BLaER1 (cell line): Measurements from ENCODE around the gene COPS7B.
A peak's percentile ranks its signal among the peaks of the same experiment; 100 is the strongest.
"Not testable (repeated sequence)": the region's sequence is repeated elsewhere in the genome, so short reads cannot be mapped to it uniquely, and the experiment has no call there.

Source experiments
- H3K27ac ChIP-seq: shearing (Covaris generic); formaldehyde crosslinking; 2 replicates; pipeline ENCODE4 v1.8.1; 2022
- H3K27me3 ChIP-seq: shearing (Covaris generic); formaldehyde crosslinking; 2 replicates; pipeline ENCODE4 v1.8.1; 2022
- H3K36me3 ChIP-seq: shearing (Covaris generic); formaldehyde crosslinking; 2 replicates; pipeline ENCODE4 v1.8.1; 2022
- H3K4me1 ChIP-seq: shearing (Covaris generic); formaldehyde crosslinking; 2 replicates; pipeline ENCODE4 v1.8.1; 2022
- H3K4me2 ChIP-seq: shearing (Covaris generic); formaldehyde crosslinking; 2 replicates; pipeline ENCODE4 v1.8.1; 2022
- H3K4me3 ChIP-seq: shearing (Covaris generic); formaldehyde crosslinking; 2 replicates; pipeline ENCODE4 v1.8.1; 2022
- H3K9ac ChIP-seq: shearing (Covaris generic); formaldehyde crosslinking; 2 replicates; pipeline ENCODE4 v1.8.1; 2022
- H3K9me3 ChIP-seq: shearing (Covaris generic); formaldehyde crosslinking; 2 replicates; pipeline ENCODE4 v1.8.1; 2022
- H4K20me1 ChIP-seq: shearing (Covaris generic); formaldehyde crosslinking; 2 replicates; pipeline ENCODE4 v1.8.1; 2022
- Cebpa-rat ChIP-seq: shearing (Covaris generic); IDR thresholded peaks from 2 replicates; pipeline ENCODE4 v1.8.1; 2022

Gene COPS7B

GRCh38 chr2:231786177-231786916 lies at the start of gene COPS7B:
Gene COPS7B (plus strand): TSS chr2:231786445. CDS start chr2:231788571, 2,126 bp downstream.
- Histone ChIP-seq H3K9me3 (no peaks in the 10 kb centered on the region), H3K4me2 (peak within 1 kb of the TSS; percentile 91), H3K4me3 (peak within 1 kb of the TSS; percentile 94), H3K4me1 (peaks cover 49% of the 10 kb centered on the region), H4K20me1 (peaks cover 49% of the 10 kb centered on the region), H3K9ac (peak within 1 kb of the TSS; percentile 84), H3K36me3 (peaks cover 30% of the 10 kb centered on the region), H3K27me3 (no peaks in the 10 kb centered on the region), H3K27ac (peak within 1 kb of the TSS; percentile 78)
- TF ChIP-seq Cebpa-rat, result no peak

- Histone ChIP-seq H3K9ac (no peak overlapping the region), H3K36me3 (peaks cover 61% of the 10 kb centered on the region), H3K9me3 (no peaks in the 10 kb centered on the region), H3K27me3 (no peaks in the 10 kb centered on the region), H3K4me3 (no peak overlapping the region), H3K4me1 (no peaks in the 10 kb centered on the region), H4K20me1 (no peaks in the 10 kb centered on the region), H3K4me2 (no peak overlapping the region), H3K27ac (no peak overlapping the region)
- TF ChIP-seq Cebpa-rat, result no peak
Measured at GRCh38 chr2:231737761-231738160, 48.5 kb upstream of the COPS7B start.

GRCh38 chr2:231743376-231744116 lies 42.7 kb upstream of the COPS7B start:
- H3K4me1 ChIP-seq, result peaks cover 13% of the 10 kb centered on the region
- H4K20me1 ChIP-seq, result peaks cover 8% of the 10 kb centered on the region
- no peak overlapping the region for H3K4me2 ChIP-seq
- peaks cover 16% of the 10 kb centered on the region; the same call in 1 of the 2 replicates for H3K36me3 ChIP-seq
- no peak overlapping the region for H3K27ac ChIP-seq
- H3K4me3 ChIP-seq, result no peak overlapping the region
- TF ChIP-seq Cebpa-rat, result no peak
- no peaks in the 10 kb centered on the region for H3K9me3 ChIP-seq
- H3K27me3 ChIP-seq, result no peaks in the 10 kb centered on the region
- H3K9ac ChIP-seq, result no peak overlapping the region

- Histone ChIP-seq H3K27ac (no peak overlapping the region), H3K27me3 (no peaks in the 10 kb centered on the region), H4K20me1 (peaks cover 12% of the 10 kb centered on the region), H3K4me3 (no peak overlapping the region), H3K36me3 (peaks cover under 1% of the 10 kb centered on the region; the same call in 1 of the 2 replicates), H3K9me3 (no peaks in the 10 kb centered on the region), H3K9ac (no peak overlapping the region), H3K4me1 (peaks cover 32% of the 10 kb centered on the region), H3K4me2 (no peak overlapping the region)
- no peak for TF ChIP-seq Cebpa-rat
Measured at GRCh38 chr2:231745303-231746038, 40.8 kb upstream of the COPS7B start.

GRCh38 chr2:231748153-231748896 lies 37.9 kb upstream of the COPS7B start:
- H3K4me3 ChIP-seq, H3K36me3 ChIP-seq, H3K27me3 ChIP-seq, H3K9me3 ChIP-seq: not testable (repeated sequence)
- Histone ChIP-seq H3K9ac (peak overlapping the region; percentile 17; the same call in 1 of the 2 replicates), H3K4me1 (peaks cover 32% of the 10 kb centered on the region), H3K4me2 (peak overlapping the region; percentile 81), H3K27ac (peak overlapping the region; percentile 43), H4K20me1 (peaks cover 12% of the 10 kb centered on the region)

- H3K9me3 ChIP-seq, H3K36me3 ChIP-seq, H3K27me3 ChIP-seq: not testable (repeated sequence)
- peak; percentile 88 for TF ChIP-seq Cebpa-rat
- Histone ChIP-seq H3K9ac (peak overlapping the region; percentile 17; the same call in 1 of the 2 replicates), H3K27ac (peak overlapping the region; percentile 43), H3K4me3 (0 out of 2 replicates have a peak overlapping the region, but pooled peaks have one; percentile 12), H4K20me1 (peaks cover 16% of the 10 kb centered on the region), H3K4me2 (peak overlapping the region; percentile 81), H3K4me1 (peaks cover 32% of the 10 kb centered on the region)
Measured at GRCh38 chr2:231749016-231749415, 37.2 kb upstream of the COPS7B start.

GRCh38 chr2:231751042-231751815 lies 35.0 kb upstream of the COPS7B start:
- Histone ChIP-seq H3K9ac (no peak overlapping the region), H3K9me3 (no peaks in the 10 kb centered on the region), H3K36me3 (no peaks in the 10 kb centered on the region), H4K20me1 (peaks cover 17% of the 10 kb centered on the region), H3K27me3 (no peaks in the 10 kb centered on the region), H3K4me3 (no peak overlapping the region), H3K4me2 (no peak overlapping the region), H3K27ac (no peak overlapping the region), H3K4me1 (peaks cover 32% of the 10 kb centered on the region)
- TF ChIP-seq Cebpa-rat, result no peak

- Histone ChIP-seq H3K27ac (no peak overlapping the region), H3K4me1 (peaks cover 32% of the 10 kb centered on the region), H3K4me3 (no peak overlapping the region), H3K9ac (no peak overlapping the region), H3K36me3 (no peaks in the 10 kb centered on the region), H4K20me1 (peaks cover 17% of the 10 kb centered on the region), H3K9me3 (no peaks in the 10 kb centered on the region), H3K4me2 (no peak overlapping the region), H3K27me3 (no peaks in the 10 kb centered on the region)
- TF ChIP-seq Cebpa-rat, result no peak
Measured at GRCh38 chr2:231752061-231752460, 34.2 kb upstream of the COPS7B start.
